ENCODE results near the gene AIFM3. TPM values are rescaled to one million over a fixed set of nuclear protein-coding genes. Genes with fewer than 3 reads are reported as not detected.
"Not testable (repeated sequence)": the region's sequence is repeated elsewhere in the genome, so short reads cannot be mapped to it uniquely, and the experiment has no call there.

AIFM3 gene
- polyA plus RNA-seq, 4 donors: 5.1 to 9.4 (median 6.1) TPM

DNA sequence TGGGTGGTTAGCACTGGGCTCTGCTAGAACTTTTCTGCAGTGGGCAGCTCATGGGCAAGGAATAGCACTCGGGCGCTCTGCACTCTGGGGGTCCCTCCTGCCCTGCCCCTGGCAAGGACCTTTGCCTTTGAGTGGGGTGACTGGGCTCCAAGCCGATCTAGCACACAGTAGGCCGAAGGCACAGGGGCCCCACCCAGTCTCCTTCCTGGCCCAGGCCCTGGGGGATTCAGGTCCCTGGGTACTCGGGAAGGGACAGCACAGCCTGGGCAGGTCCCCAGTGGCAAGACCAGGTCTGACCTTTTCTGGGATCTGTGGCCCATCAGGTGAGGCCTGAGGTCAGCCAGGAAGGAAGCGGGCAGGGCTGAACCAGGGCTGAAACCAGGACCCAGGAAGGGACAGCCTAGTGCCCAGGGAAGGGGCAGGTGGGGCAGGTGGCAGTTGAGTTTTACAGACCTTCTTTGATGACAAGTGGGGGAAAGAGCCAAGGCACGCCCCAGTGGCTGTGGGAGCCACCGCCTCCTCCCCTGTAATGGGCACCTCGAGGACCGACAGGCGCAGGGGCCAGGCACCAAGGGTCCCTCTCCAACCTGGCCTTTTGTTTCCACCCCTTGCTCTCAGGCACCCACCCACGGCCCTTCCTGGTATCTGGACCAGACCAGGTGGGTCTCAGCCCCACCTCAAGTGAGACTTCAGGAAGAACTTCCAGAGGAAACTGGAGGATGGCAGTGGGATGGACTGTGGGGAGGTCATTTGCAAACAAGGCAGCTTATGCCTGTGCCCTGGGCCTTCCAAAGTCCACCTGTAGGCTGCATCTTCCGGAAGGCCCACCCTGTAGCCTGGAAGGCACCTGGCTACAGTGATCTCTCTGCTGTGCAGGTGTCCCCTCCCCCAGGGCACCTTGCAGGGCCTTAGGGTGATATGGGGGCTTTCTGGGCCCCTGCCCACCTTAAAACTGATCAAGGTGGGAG lies 883 bp upstream of the AIFM3 start:
- 28 to 70% (median 52%) methylated on average over 13 of the region's 13 CpGs for WGBS, 3 donors
- Histone ChIP-seq H3K36me3 (ENCODE audit: control insufficient read depth in 3 of 3, insufficient read depth in 2 of 3, low read depth in 1 of 3, low read length in 3 of 3) (no peaks in the 10 kb centered on the region), H3K27me3 (ENCODE audit: control insufficient read depth in 3 of 3, insufficient read depth in 3 of 3, low read length in 3 of 3) (peaks cover 0 to 13% (median 3%) of the 10 kb centered on the region in 3 donors), H3K9me3 (ENCODE audit: control insufficient read depth in 2 of 2, insufficient read depth in 1 of 2, low read depth in 1 of 2, low read length in 1 of 2) (no peaks in the 10 kb centered on the region), H3K4me1 (ENCODE audit: control insufficient read depth in 3 of 3, insufficient read depth in 2 of 3, low read depth in 1 of 3, low read length in 2 of 3) (peaks cover 0 to 22% (median 0%) of the 10 kb centered on the region in 3 donors), H3K4me3 (ENCODE audit: low read depth in 1 of 3, low read length in 3 of 3) (no peak overlapping the region), H3K27ac (ENCODE audit: low read depth in 1 of 3, low read length in 2 of 3) (no peak overlapping the region)
- DNase-seq: no peak
- no peak for FAIRE-seq

DNA sequence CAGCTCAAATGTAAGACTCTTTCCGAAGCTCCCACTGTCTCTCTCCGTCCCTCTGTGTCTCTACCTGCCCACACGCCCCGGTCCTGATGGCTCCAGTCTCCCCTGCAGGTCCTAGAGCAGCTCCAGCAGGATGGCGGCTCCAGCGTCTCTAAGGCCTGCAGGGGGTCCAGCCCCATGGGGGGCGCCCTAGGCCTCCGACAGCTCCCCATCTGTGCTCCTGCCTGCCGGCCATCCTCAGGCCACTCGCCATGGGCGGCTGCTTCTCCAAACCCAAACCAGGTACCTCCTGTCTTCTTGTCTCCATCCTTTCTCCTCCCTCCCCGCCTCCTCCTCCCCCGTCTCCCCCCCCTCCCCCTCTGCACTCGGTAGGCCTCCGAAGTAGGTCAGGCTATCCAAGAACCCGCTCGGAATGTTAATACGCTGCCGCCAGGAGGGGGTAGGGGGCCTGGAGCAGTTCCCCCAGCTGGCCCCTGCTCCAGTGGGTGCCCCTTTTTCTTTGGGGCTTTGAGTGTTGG lies 699 bp downstream of the AIFM3 start:
- peaks cover 0 to 16% (median 0%) of the 10 kb centered on the region in 3 donors for H3K4me1 ChIP-seq (ENCODE audit: control insufficient read depth in 3 of 3, insufficient read depth in 2 of 3, low read depth in 1 of 3, low read length in 2 of 3)
- peaks cover 0 to 13% (median 3%) of the 10 kb centered on the region in 3 donors for H3K27me3 ChIP-seq (ENCODE audit: control insufficient read depth in 3 of 3, insufficient read depth in 3 of 3, low read length in 3 of 3)
- FAIRE-seq (no peak), DNase-seq (no peak)
- 67 to 84% (median 80%) methylated on average over 16 to 19 of the region's 19 CpGs for WGBS, 3 donors
- no peaks in the 10 kb centered on the region for H3K36me3 ChIP-seq (ENCODE audit: control insufficient read depth in 3 of 3, insufficient read depth in 2 of 3, low read depth in 1 of 3, low read length in 3 of 3)
- no peak overlapping the region for H3K27ac ChIP-seq (ENCODE audit: low read depth in 1 of 3, low read length in 2 of 3)
- no peak overlapping the region for H3K4me3 ChIP-seq (ENCODE audit: low read depth in 1 of 3, low read length in 3 of 3)
- no peaks in the 10 kb centered on the region for H3K9me3 ChIP-seq (ENCODE audit: control insufficient read depth in 2 of 2, insufficient read depth in 1 of 2, low read depth in 1 of 2, low read length in 1 of 2)

DNA sequence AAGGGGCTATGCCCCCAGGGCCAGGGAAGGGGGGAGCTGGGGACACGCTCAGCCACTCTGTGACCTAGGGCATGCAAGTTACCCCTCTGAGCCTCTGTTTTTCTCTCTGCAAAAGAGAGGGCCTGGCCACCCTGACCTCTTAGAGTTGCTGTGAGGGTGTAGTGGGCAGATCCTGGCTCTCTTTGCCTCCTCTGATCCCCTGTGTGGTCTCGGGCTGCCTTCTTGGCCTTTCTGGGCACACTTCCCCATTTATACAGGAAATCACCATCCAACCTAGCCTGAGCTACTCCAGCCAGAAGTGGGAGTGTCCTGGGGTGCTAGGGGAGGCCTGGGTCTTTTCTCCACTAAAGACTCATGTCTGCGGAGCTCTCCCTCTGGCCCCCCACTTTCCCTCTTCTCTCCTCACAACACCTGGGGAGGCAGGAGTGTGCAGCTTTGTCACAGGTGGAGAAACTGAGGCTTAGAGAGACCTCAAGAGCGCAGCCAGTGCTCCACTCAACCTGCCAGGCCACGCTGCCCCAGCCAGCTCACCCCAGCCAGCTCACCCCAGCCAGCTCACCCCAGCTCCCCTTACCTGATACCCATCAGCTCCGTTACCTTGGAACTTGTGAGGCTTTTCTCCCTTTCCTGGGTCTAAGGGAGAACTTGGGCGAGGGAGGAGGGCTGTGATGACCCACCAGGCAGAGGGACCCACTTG lies 1.4 kb downstream of the AIFM3 start:
- 85 to 88% (median 86%) methylated on average over 6 to 7 of the region's 7 CpGs for WGBS, 3 donors
- Histone ChIP-seq H3K36me3 (ENCODE audit: control insufficient read depth in 3 of 3, insufficient read depth in 2 of 3, low read depth in 1 of 3, low read length in 3 of 3) (no peaks in the 10 kb centered on the region), H3K9me3 (ENCODE audit: control insufficient read depth in 2 of 2, insufficient read depth in 1 of 2, low read depth in 1 of 2, low read length in 1 of 2) (no peaks in the 10 kb centered on the region), H3K27me3 (ENCODE audit: control insufficient read depth in 3 of 3, insufficient read depth in 3 of 3, low read length in 3 of 3) (peaks cover 0 to 13% (median 3%) of the 10 kb centered on the region in 3 donors), H3K4me1 (ENCODE audit: control insufficient read depth in 3 of 3, insufficient read depth in 2 of 3, low read depth in 1 of 3, low read length in 2 of 3) (peaks cover 0 to 16% (median 0%) of the 10 kb centered on the region in 3 donors), H3K27ac (ENCODE audit: low read depth in 1 of 3, low read length in 2 of 3) (no peak overlapping the region), H3K4me3 (ENCODE audit: low read depth in 1 of 3, low read length in 3 of 3) (no peak overlapping the region)
- DNase-seq: no peak
- FAIRE-seq: no peak

GRCh38 chr22:20970939-20971657 lies 4.0 kb downstream of the AIFM3 start:
- no peak overlapping the region for H3K4me3 ChIP-seq (ENCODE audit: low read depth in 1 of 3, low read length in 3 of 3)
- H3K36me3 ChIP-seq (ENCODE audit: control insufficient read depth in 3 of 3, insufficient read depth in 2 of 3, low read depth in 1 of 3, low read length in 3 of 3): no peaks in the 10 kb centered on the region
- WGBS, 3 donors: 65 to 80% (median 76%) methylated on average over 4 of the region's 4 CpGs
- H3K27ac ChIP-seq (ENCODE audit: low read depth in 1 of 3, low read length in 2 of 3): no peak overlapping the region
- DNase-seq (no peak), FAIRE-seq (no peak)
- no peaks in the 10 kb centered on the region for H3K4me1 ChIP-seq (ENCODE audit: control insufficient read depth in 3 of 3, insufficient read depth in 2 of 3, low read depth in 1 of 3, low read length in 2 of 3)
- H3K27me3 ChIP-seq (ENCODE audit: control insufficient read depth in 3 of 3, insufficient read depth in 3 of 3, low read length in 3 of 3): no peaks in the 10 kb centered on the region
- H3K9me3 ChIP-seq (ENCODE audit: control insufficient read depth in 2 of 2, insufficient read depth in 1 of 2, low read depth in 1 of 2, low read length in 1 of 2): no peaks in the 10 kb centered on the region

DNA sequence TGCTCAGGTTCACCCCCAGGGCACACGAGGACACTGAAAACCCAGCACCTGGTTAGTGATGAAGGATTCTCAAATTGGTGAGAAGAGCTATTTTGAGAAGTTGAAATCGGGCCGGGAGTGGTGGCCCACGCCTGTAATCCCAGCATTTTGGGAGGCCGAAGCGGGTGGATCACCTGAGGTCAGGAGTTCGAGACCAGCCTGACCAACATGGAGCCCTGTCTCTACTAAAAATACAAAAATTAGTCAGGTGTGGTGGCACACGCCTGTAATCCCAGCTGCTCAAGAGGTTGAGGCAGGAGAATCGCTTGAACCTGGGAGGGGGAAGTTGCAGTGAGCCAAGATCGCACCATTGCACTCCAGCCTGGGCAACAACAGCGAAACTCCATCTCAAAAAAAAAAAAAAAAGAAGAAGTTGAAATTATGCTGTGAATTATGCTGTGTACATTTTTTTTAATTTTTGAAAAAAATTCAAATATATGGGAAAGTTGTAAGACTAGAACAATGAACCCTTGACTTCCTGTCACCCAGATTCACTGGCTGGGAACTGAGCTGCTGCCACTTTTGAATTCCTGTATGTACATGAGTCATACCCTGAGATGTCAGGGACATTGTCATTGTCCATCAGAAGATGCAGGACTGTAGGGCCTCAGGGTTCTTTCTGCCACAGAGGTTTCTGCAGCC lies 5.1 kb downstream of the AIFM3 start:
- H3K4me1 ChIP-seq (ENCODE audit: control insufficient read depth in 3 of 3, insufficient read depth in 2 of 3, low read depth in 1 of 3, low read length in 2 of 3); H3K4me3 ChIP-seq (ENCODE audit: low read depth in 1 of 3, low read length in 3 of 3); H3K9me3 ChIP-seq (ENCODE audit: control insufficient read depth in 2 of 2, insufficient read depth in 1 of 2, low read depth in 1 of 2, low read length in 1 of 2); H3K27ac ChIP-seq (ENCODE audit: low read depth in 1 of 3, low read length in 2 of 3); DNase-seq; H3K27me3 ChIP-seq (ENCODE audit: control insufficient read depth in 3 of 3, insufficient read depth in 3 of 3, low read length in 3 of 3); FAIRE-seq; H3K36me3 ChIP-seq (ENCODE audit: control insufficient read depth in 3 of 3, insufficient read depth in 2 of 3, low read depth in 1 of 3, low read length in 3 of 3): not testable (repeated sequence)
- 77 to 83% (median 82%) methylated on average over 11 of the region's 11 CpGs for WGBS, 3 donors

GRCh38 chr22:20972933-20973577 lies 6.0 kb downstream of the AIFM3 start:
- 73 to 79% (median 78%) methylated on average over 14 to 21 of the region's 21 CpGs for WGBS, 3 donors
- Histone ChIP-seq H3K9me3 (ENCODE audit: control insufficient read depth in 2 of 2, insufficient read depth in 1 of 2, low read depth in 1 of 2, low read length in 1 of 2) (no peaks in the 10 kb centered on the region), H3K4me3 (ENCODE audit: low read depth in 1 of 3, low read length in 3 of 3) (no peak overlapping the region), H3K27ac (ENCODE audit: low read depth in 1 of 3, low read length in 2 of 3) (no peak overlapping the region), H3K36me3 (ENCODE audit: control insufficient read depth in 3 of 3, insufficient read depth in 2 of 3, low read depth in 1 of 3, low read length in 3 of 3) (no peaks in the 10 kb centered on the region), H3K4me1 (ENCODE audit: control insufficient read depth in 3 of 3, insufficient read depth in 2 of 3, low read depth in 1 of 3, low read length in 2 of 3) (no peaks in the 10 kb centered on the region), H3K27me3 (ENCODE audit: control insufficient read depth in 3 of 3, insufficient read depth in 3 of 3, low read length in 3 of 3) (no peaks in the 10 kb centered on the region)
- DNase-seq (no peak), FAIRE-seq (no peak)

DNA sequence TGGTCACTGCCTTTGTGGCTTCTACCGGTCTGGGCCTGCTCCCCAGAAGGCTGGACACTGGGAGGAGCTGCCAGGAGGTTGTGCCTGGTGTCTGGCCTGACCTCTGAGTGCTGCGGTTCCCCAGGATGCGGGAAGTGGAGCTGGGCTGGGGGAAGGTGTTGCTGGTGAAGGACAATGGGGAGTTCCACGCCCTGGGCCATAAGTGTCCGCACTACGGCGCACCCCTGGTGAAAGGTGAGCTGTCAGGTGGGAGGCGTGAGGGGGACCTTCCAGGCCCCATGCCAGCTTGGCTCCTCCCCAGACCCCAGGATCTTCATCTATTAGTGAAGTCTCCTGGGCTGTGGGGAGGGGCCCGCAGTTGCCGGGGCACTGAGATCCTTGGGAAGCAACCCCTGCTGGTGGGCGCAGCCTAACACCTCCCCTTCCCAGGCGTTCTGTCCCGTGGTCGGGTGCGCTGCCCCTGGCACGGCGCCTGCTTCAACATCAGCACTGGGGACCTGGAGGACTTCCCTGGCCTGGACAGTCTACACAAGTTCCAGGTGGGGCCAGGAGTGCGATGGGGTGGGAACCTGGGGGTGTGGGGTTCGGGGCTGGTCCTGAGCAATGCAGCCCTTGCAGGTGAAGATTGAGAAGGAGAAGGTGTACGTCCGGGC lies 6.7 kb downstream of the AIFM3 start:
- Histone ChIP-seq H3K4me1 (ENCODE audit: control insufficient read depth in 3 of 3, insufficient read depth in 2 of 3, low read depth in 1 of 3, low read length in 2 of 3) (no peaks in the 10 kb centered on the region), H3K9me3 (ENCODE audit: control insufficient read depth in 2 of 2, insufficient read depth in 1 of 2, low read depth in 1 of 2, low read length in 1 of 2) (peaks cover 0 to 6% of the 10 kb centered on the region in 2 donors), H3K27me3 (ENCODE audit: control insufficient read depth in 3 of 3, insufficient read depth in 3 of 3, low read length in 3 of 3) (no peaks in the 10 kb centered on the region), H3K4me3 (ENCODE audit: low read depth in 1 of 3, low read length in 3 of 3) (no peak overlapping the region), H3K36me3 (ENCODE audit: control insufficient read depth in 3 of 3, insufficient read depth in 2 of 3, low read depth in 1 of 3, low read length in 3 of 3) (no peaks in the 10 kb centered on the region), H3K27ac (ENCODE audit: low read depth in 1 of 3, low read length in 2 of 3) (no peak overlapping the region)
- no peak for FAIRE-seq
- no peak for DNase-seq
- 61 to 69% (median 66%) methylated on average over 21 of the region's 21 CpGs for WGBS, 3 donors

Measured in small intestine (tissue), 7 donors.